Eye (tissue), 1 donor: ENCODE measurements around the gene PPP1R14B.
A peak's percentile ranks its signal among the peaks of the same experiment; 100 is the strongest.

Experiments
- DNase-seq: peaks from one replicate; pipeline ENCODE4 v3.0.0-alpha.2; 2015

PPP1R14B gene

GRCh38 chr11:64281957-64282770 lies 35.4 kb upstream of the PPP1R14B start:
- no peak for DNase-seq

DNA sequence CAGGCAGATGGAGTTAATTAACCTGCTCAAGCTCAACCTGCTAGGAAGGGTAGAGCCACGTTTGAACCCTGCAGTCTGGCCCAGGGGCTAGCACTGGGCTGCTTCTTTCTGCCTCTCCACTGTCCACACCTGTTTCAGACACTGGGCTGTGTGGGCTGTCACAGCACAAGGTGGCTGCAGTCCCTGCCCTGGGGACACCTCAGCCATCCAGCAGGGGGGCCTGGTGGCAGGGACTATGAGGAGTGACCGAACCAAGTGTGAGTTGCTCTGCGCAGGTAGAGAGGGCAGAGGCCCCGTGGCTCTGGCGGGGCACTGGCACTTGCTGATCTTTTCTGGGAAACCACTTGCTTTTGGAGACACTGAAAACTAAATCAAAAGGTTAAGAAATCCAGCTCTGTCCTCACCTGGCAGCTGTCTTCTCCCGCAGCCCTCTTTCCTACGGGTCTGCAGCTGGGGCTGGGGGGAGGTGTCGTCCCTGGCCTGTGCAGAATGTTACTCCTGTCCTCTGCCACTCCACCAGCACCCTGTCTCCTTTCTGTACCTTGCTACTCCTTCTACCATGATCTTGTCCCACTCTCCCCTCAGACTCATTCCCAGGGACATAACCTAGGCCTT lies 31.9 kb upstream of the PPP1R14B start:
- DNase-seq, result no peak

GRCh38 chr11:64276653-64277431 lies 30.1 kb upstream of the PPP1R14B start:
- no peak for DNase-seq

GRCh38 chr11:64275841-64276240 lies 29.1 kb upstream of the PPP1R14B start:
- DNase-seq, result no peak

GRCh38 chr11:64275031-64275800 lies 28.5 kb upstream of the PPP1R14B start:
- DNase-seq, result no peak

GRCh38 chr11:64269540-64270220 lies 22.9 kb upstream of the PPP1R14B start:
- peak; percentile 100 for DNase-seq

DNA sequence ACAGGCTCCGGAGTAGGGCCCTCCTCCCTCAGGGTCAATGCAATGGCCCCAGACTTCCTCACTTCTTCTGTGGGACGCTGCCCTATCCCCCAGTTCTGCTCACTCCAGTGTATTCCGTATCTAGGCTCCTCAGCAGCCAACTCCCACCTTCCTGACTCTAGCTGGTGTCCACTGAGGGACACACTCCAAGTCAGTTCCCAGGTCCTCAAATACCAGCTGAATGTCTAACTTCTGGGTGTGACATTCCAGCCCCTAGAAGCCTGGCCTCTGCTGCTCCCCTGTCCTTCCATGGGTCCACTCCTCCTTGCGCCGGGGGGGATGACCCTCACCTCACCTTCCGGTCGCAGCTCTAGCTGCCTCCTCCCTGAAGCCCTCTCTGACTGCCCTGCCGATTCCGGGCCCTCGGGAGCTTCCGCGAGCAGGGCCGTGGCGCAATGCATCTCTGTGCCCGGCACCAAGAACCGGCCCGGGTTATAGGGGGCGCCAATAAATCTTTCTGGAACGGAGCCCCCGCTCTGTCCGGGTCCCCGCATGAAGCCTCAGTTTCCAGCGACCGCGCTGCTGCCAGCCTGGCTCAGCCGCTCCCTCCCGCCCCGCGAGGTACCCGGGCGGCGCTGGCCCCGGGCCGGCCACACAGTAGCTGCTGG lies 22.3 kb upstream of the PPP1R14B start:
- peak; percentile 75 for DNase-seq

DNA sequence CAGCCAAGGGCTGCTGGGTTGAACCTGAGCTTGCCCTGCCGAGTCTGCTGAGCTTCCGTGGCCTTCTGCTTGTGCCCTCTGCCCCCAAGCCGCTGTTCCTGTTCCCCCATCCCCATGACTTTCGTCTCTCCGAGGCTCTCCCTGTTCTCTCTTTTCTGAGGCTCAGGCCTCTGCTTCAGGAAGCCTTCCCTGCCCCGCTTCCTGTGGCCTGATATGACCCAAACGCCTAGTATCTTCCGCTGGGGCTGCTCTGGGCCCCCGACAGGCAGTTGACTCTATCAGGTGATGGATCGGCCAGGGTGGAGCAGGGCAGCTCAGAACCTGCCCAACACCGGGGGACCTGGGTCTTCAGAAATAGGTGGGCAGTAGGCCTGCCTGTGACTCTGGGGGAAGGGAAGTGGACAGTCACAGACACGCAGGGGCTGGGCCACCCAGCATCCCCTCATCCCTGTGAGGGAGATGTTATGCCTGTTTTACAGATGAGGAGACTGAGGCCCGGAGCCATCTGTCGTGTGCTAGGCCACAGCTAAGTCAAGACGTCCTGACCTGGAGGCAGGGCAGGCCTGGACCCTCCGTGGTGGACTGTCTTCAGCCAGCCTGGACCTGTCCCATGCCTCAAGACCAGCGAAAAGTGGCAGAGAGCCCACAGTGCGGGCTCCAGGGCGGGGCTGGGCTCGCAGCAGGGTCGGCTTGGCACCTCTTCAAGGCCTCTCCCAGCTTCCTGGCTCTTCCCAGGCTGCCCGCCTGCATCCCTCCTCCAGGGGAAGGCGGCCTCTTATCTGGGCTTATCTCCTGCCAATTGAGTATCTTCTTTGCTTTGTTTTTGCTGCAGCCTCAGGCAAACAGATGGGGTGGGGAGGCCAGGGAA lies 21.5 kb upstream of the PPP1R14B start:
- DNase-seq, result peak; percentile 38

DNA sequence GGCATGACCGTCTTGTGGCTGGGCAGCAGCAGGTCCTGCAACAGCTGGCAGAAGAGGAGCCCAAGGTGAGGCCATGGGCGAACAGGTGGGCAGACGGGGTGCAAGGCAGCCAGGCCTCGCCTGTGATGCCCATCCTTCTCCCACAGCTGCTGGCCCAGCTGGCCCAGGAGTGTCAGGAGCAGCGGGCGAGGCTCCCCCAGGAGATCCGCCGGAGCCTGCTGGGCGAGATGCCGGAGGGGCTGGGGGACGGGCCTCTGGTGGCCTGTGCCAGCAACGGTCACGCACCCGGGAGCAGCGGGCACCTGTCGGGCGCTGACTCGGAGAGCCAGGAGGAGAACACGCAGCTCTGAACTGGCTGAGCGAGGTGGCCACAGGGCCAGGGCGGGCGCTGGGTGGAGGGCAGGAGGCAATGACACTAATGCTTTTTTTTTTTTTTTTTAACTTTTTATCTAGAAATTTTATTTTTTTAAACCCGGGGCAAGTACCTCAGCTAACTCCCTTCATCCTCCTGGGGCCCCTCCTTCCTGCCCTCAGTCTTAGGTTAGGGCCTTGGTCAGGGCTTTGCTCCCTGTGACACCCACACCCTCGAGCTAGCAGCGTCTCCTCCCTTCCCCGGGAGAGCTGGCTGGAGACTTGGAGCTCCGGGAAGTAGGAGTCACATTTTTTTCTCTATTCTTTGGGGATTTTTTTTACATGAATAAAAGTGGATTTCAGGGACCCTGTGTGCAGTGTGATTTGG lies 20.6 kb upstream of the PPP1R14B start:
- no peak for DNase-seq

DNA sequence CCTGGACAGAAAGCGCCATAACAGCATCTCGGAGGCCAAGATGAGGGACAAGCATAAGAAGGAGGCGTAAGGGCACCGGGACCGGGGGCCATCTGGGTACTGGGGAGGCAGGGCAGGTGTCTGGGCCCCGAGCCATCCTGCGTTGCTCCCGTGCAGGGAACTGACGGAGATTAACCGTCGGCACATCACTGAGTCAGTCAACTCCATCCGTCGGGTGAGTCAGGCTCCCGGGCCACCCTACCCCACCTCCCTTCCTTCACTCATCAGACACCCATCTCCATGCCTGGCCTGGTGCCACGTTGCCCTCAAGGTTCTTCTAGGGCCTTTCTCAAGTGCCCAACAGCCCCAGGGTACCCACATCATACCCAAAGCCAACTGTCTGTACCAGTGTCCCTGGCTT lies 19.6 kb upstream of the PPP1R14B start:
- DNase-seq, result no peak

GRCh38 chr11:64265176-64266160 lies 18.7 kb upstream of the PPP1R14B start:
- DNase-seq, result no peak

DNA sequence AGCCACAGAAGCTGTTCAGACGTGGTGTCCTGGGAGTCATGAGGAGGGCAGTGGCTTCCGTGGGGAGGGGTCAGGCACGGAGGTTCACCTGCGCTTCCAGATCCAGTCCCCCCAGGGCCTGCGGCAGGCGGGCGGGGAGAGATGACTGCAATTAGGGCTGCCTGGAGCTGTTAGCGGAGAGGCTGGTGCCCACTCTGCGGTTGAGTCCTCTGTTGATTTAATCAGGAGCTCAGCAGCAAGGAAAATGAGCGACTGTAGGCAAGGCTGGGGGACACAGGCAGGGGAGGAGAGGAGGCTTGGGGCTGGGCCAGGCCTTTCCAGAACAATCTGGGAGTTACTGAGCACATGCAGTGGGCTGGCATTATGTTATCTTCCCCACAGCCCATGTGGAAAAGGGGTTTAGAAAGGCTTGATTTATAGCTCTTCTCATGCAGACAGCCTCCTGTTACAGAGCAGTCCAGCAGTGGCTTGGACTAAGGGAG lies 17.7 kb upstream of the PPP1R14B start:
- DNase-seq, result peak; percentile 29

GRCh38 chr11:64263947-64264317 lies 17.2 kb upstream of the PPP1R14B start:
- DNase-seq, result no peak

- DNase-seq, result peak; percentile 82
Observed at GRCh38 chr11:64263021-64263946, 16.5 kb upstream of the PPP1R14B start.

GRCh38 chr11:64262271-64263002 lies 15.7 kb upstream of the PPP1R14B start:
- no peak for DNase-seq

DNA sequence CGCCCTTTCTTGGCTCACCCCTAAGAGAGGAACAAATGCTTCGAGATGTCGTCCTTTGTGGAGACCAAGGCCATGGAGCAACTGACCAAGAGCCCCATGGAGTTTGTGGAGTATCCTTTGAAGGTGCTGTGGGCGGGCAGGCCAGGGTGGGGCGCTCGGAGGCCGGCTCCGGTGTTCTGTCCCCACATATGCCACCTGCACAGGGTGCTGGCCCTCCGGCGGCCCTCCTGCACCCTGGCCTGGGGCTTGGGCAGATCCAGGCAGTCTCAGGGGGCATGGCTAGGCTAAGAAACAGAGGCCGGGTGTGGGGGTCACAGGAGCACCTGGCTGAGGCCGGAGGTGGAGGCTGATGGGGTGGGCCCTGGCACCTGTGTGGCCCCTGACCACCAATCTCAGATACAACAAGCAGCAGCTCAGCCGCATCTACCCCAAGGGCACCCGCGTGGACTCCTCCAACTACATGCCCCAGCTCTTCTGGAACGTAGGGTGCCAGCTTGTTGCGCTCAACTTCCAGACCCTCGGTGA lies 14.9 kb upstream of the PPP1R14B start:
- DNase-seq, result no peak
